Measurements from ENCODE around the gene FAM76B.

DNA sequence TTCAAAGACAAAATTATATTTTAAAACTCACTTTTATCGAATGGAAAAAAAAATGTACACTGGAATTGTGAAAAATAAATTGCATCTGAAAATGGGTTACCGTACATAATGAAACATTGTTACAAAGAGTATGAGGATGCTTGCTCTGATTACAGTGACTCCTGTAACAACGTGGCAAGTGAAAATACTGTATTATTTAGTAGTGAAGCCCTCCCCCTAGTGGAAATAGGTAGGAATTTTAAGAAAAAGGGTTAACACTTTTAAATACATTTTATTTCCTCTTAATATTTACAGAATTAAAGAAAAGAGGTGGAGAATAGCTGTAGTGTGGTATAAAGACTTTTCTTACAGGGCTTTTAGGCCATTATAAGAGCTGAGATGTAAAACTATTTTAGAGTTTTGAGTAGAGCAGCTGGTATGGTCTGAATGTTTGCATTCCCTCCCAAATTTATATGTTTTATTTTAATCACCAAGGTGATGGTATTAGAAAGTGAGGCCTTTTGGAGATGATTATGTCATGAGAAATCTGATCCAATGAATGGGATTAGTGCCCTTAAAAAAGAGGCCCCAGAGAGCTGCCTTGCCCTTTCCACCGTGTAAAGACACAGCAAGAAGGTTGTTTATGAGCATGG, 25.2 kb downstream of the FAM76B start:
- TF ChIP-seq, protein P1, sequence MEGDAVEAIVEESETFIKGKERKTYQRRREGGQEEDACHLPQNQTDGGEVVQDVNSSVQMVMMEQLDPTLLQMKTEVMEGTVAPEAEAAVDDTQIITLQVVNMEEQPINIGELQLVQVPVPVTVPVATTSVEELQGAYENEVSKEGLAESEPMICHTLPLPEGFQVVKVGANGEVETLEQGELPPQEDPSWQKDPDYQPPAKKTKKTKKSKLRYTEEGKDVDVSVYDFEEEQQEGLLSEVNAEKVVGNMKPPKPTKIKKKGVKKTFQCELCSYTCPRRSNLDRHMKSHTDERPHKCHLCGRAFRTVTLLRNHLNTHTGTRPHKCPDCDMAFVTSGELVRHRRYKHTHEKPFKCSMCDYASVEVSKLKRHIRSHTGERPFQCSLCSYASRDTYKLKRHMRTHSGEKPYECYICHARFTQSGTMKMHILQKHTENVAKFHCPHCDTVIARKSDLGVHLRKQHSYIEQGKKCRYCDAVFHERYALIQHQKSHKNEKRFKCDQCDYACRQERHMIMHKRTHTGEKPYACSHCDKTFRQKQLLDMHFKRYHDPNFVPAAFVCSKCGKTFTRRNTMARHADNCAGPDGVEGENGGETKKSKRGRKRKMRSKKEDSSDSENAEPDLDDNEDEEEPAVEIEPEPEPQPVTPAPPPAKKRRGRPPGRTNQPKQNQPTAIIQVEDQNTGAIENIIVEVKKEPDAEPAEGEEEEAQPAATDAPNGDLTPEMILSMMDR (IDR thresholded peaks at IDR 0.05): peak; percentile 82
- TF ChIP-seq EZH2phosphoT487 (IDR thresholded peaks at IDR 0.05): no peak
- TF ChIP-seq EZH2 (IDR thresholded peaks at IDR 0.05): no peak
